NCI-H1048 (cell line): ENCODE data around the gene ZNF683.
"Not testable (repeated sequence)": the region's sequence is repeated elsewhere in the genome, so short reads cannot be mapped to it uniquely, and the experiment has no call there.

ENCODE experiments used
- DNase-seq: peaks from one replicate; lab custom pipeline; 2025; lab: John Stamatoyannopoulos, UW

Gene ZNF683

GRCh38 chr1:26372611-26373010 lies at the start of gene ZNF683:
TSS of gene ZNF683 (minus strand) at chr1:26372750. CDS start at chr1:26368571, 4,179 bp downstream.
- not testable (repeated sequence) for DNase-seq

GRCh38 chr1:26419494-26419893 lies 46.9 kb upstream of the ZNF683 start:
- no peak for DNase-seq

- no peak for DNase-seq
These were observed 46.4 kb upstream of the ZNF683 start for GRCh38 chr1:26418865-26419349.

- DNase-seq = no peak
These were observed 44.7 kb upstream of the ZNF683 start for GRCh38 chr1:26417111-26417759.

- DNase-seq = no peak
These were observed 40.5 kb upstream of the ZNF683 start for GRCh38 chr1:26413031-26413430.

- DNase-seq = no peak
These were observed 39.8 kb upstream of the ZNF683 start for GRCh38 chr1:26412180-26412840.

GRCh38 chr1:26411624-26412074 lies 39.1 kb upstream of the ZNF683 start:
- DNase-seq = no peak

GRCh38 chr1:26410706-26411623 lies 38.4 kb upstream of the ZNF683 start, which contains the start of gene LIN28A:
TSS of gene LIN28A (plus strand) at chr1:26410817. CDS start at chr1:26410892, 75 bp downstream.
- no peak for DNase-seq

- no peak for DNase-seq
These were observed 36.7 kb upstream of the ZNF683 start for GRCh38 chr1:26409191-26409807.

- DNase-seq = no peak
These were observed 36.1 kb upstream of the ZNF683 start for GRCh38 chr1:26408604-26409003.

GRCh38 chr1:26405281-26405915 lies 32.8 kb upstream of the ZNF683 start:
- DNase-seq = no peak

GRCh38 chr1:26404641-26405040 lies 32.1 kb upstream of the ZNF683 start:
- DNase-seq = no peak

- no peak for DNase-seq
These were observed 31.1 kb upstream of the ZNF683 start for GRCh38 chr1:26403656-26404055.

GRCh38 chr1:26401891-26402290 lies 29.3 kb upstream of the ZNF683 start:
- DNase-seq = no peak

GRCh38 chr1:26399034-26399433 lies 26.5 kb upstream of the ZNF683 start:
- no peak for DNase-seq

GRCh38 chr1:26395754-26396153 lies 23.2 kb upstream of the ZNF683 start:
- DNase-seq = no peak

- no peak for DNase-seq
These were observed 18.9 kb upstream of the ZNF683 start for GRCh38 chr1:26391450-26391849.

- no peak for DNase-seq
These were observed 17.2 kb upstream of the ZNF683 start for GRCh38 chr1:26389604-26390247.

- no peak for DNase-seq
These were observed 16.4 kb upstream of the ZNF683 start for GRCh38 chr1:26388791-26389445.

GRCh38 chr1:26387447-26387846 lies 14.9 kb upstream of the ZNF683 start:
- no peak for DNase-seq
